ENCODE data around the gene RABGAP1. TPM values are rescaled to one million over a fixed set of nuclear protein-coding genes. Genes with fewer than 3 reads are reported as not detected.

RABGAP1 gene
- total RNA-seq, 2 experiments from 2014 or later = 16.8 to 46.6 TPM

DNA sequence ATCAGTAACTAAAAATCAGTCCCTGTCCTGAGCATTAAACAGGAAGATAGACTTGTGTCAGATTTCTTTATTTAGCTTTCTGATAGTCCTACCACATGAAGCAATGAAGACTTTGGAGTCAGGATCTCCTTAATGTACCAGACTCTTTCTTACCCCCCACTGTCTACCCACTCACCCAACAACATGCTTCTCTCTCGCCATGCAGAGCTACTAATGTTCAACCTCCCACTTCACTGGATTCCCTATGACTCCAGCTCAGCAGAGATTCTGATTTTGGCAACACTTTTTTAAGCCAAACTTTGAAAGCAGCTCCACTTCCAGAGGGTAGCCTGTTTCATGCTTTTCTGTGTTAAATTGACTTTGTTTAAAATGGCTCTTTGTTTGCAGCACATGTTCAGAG lies 143.4 kb downstream of the RABGAP1 start:
- ChIA-PET CTCF (ENCODE audit: unreplicated experiment) (interaction anchor here (0.8 to 2.0 kb wide), 2 partner anchors 185 to 266 kb away, joined by 3 to 5 read pairs; no protein-coding TSS in a partner anchor), POLR2A (interaction anchor here (0.8 to 1.7 kb wide), 3 partner anchors 8 to 17 kb away, joined by 3 to 5 read pairs (median 4); no protein-coding TSS in a partner anchor)
- TF ChIP-seq, protein P1, sequence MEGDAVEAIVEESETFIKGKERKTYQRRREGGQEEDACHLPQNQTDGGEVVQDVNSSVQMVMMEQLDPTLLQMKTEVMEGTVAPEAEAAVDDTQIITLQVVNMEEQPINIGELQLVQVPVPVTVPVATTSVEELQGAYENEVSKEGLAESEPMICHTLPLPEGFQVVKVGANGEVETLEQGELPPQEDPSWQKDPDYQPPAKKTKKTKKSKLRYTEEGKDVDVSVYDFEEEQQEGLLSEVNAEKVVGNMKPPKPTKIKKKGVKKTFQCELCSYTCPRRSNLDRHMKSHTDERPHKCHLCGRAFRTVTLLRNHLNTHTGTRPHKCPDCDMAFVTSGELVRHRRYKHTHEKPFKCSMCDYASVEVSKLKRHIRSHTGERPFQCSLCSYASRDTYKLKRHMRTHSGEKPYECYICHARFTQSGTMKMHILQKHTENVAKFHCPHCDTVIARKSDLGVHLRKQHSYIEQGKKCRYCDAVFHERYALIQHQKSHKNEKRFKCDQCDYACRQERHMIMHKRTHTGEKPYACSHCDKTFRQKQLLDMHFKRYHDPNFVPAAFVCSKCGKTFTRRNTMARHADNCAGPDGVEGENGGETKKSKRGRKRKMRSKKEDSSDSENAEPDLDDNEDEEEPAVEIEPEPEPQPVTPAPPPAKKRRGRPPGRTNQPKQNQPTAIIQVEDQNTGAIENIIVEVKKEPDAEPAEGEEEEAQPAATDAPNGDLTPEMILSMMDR (conservative IDR thresholded peaks at IDR 0.05; ENCODE audit: low read length) = no peak
- no peak for TF ChIP-seq EZH2phosphoT487 (IDR thresholded peaks at IDR 0.05; ENCODE audit: borderline replicate concordance, low read depth, low read length)
- H3K4me3 ChIP-seq (ENCODE audit: low read depth, low read length, poor library complexity, severe bottlenecking) = no peak overlapping the region
- H3K9me3 ChIP-seq (ENCODE audit: low read length) = no peaks in the 10 kb centered on the region
- BruUV-seq (replicated peaks) = no TSS peak
- no peak overlapping the region for H3K27ac ChIP-seq (ENCODE audit: low read depth, low read length, poor library complexity, severe bottlenecking)
- intact Hi-C loops (cut with micrococcal nuclease; ENCODE audit: unreplicated experiment) = no loop called here
- peaks cover 46% of the 10 kb centered on the region for H3K36me3 ChIP-seq (ENCODE audit: insufficient read depth, low read length)
- H3K79me2 ChIP-seq (ENCODE audit: insufficient read depth, low read depth, low read length) = no peaks in the 10 kb centered on the region
- no peak overlapping the region for H3K4me2 ChIP-seq (ENCODE audit: low read length)
- DNase-seq (ENCODE audit: low spot score) = no peak
- H3K9me2 ChIP-seq (ENCODE audit: insufficient read depth, low read length) = no peaks in the 10 kb centered on the region
- H3K4me1 ChIP-seq (ENCODE audit: insufficient read depth, low read length, poor library complexity, severe bottlenecking) = peaks cover 39% of the 10 kb centered on the region
- H4K20me1 ChIP-seq (ENCODE audit: insufficient read depth, low read length) = no peaks in the 10 kb centered on the region
- H2AFZ ChIP-seq (ENCODE audit: low read length) = no peak overlapping the region

DNA sequence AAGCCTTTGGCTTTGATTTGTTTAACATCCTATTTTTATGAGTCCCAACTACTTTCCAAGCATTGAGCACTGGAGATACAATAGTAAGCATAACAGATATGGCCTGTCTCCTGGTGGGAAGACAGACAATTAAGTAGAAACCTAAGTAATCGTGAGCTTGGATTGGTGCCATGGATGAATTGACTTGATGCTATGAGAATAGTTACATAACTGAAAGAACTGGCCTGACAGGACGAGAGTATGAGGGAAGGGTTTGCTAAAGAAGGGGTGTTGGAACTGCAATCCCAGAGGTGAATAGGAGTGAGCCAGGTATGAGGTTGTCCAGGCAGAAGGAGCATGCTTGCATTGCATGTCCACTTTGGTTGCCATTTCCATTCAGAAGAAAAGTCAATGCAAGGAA lies 145.1 kb downstream of the RABGAP1 start:
- Histone ChIP-seq H3K4me3 (ENCODE audit: low read depth, low read length, poor library complexity, severe bottlenecking) (no peak overlapping the region), H3K9me3 (ENCODE audit: low read length) (no peaks in the 10 kb centered on the region), H3K36me3 (ENCODE audit: insufficient read depth, low read length) (peaks cover 46% of the 10 kb centered on the region), H4K20me1 (ENCODE audit: insufficient read depth, low read length) (no peaks in the 10 kb centered on the region), H3K4me1 (ENCODE audit: insufficient read depth, low read length, poor library complexity, severe bottlenecking) (peaks cover 56% of the 10 kb centered on the region), H3K4me2 (ENCODE audit: low read length) (no peak overlapping the region), H3K27ac (ENCODE audit: low read depth, low read length, poor library complexity, severe bottlenecking) (no peak overlapping the region), H3K79me2 (ENCODE audit: insufficient read depth, low read depth, low read length) (no peaks in the 10 kb centered on the region), H3K9me2 (ENCODE audit: insufficient read depth, low read length) (no peaks in the 10 kb centered on the region), H2AFZ (ENCODE audit: low read length) (no peak overlapping the region)
- no TSS peak for BruUV-seq (replicated peaks)
- CTCF ChIA-PET (ENCODE audit: unreplicated experiment) = no interaction called here
- TF ChIP-seq EZH2phosphoT487 (IDR thresholded peaks at IDR 0.05; ENCODE audit: borderline replicate concordance, low read depth, low read length) = no peak
- TF ChIP-seq, protein P1 (conservative IDR thresholded peaks at IDR 0.05; ENCODE audit: low read length) = no peak
- intact Hi-C loops (cut with micrococcal nuclease; ENCODE audit: unreplicated experiment) = no loop called here
- no peak for DNase-seq (ENCODE audit: low spot score)
- POLR2A ChIA-PET = interaction anchor here (0.5 to 1.7 kb wide), 5 partner anchors 8 to 189 kb away, joined by 3 to 5 read pairs (median 4); no protein-coding TSS in a partner anchor

DNA sequence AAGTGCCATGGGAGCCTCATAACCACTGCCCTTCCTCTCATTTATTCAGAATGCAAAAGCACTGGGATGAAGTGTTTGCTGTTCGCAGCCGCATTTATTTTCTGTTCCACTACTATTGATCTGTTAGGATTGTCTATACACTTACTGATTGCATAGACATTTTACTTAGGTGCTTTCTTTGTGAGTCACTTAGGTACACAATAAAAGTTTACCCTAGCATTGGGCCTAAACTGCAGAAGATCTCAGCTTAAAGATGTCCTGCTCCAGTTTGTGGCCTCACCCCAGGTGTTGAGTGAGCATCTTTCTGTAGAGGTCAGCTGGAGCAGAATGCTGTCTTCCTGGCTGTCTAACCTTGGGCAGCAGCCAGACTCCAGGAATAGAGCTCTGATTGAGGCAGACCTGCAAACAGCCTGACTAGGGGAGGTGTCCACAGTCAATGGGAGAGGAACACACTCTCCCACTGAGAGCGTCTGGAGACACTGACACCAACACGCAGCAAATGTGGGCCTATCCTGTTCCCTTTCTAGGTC lies 146.6 kb downstream of the RABGAP1 start:
- ChIA-PET POLR2A (no interaction called here), CTCF (ENCODE audit: unreplicated experiment) (no interaction called here)
- no TSS peak for BruUV-seq (replicated peaks)
- H3K36me3 ChIP-seq (ENCODE audit: insufficient read depth, low read length) = peaks cover 50% of the 10 kb centered on the region; the same call in 1 of the 2 replicates
- H3K4me2 ChIP-seq (ENCODE audit: low read length) = no peak overlapping the region
- no peak overlapping the region for H3K4me3 ChIP-seq (ENCODE audit: low read depth, low read length, poor library complexity, severe bottlenecking)
- no peaks in the 10 kb centered on the region for H3K9me2 ChIP-seq (ENCODE audit: insufficient read depth, low read length)
- H3K4me1 ChIP-seq (ENCODE audit: insufficient read depth, low read length, poor library complexity, severe bottlenecking) = peaks cover 65% of the 10 kb centered on the region
- no peaks in the 10 kb centered on the region for H3K9me3 ChIP-seq (ENCODE audit: low read length)
- no peaks in the 10 kb centered on the region for H3K79me2 ChIP-seq (ENCODE audit: insufficient read depth, low read depth, low read length)
- H2AFZ ChIP-seq (ENCODE audit: low read length) = no peak overlapping the region
- H3K27ac ChIP-seq (ENCODE audit: low read depth, low read length, poor library complexity, severe bottlenecking) = no peak overlapping the region
- intact Hi-C loops (cut with micrococcal nuclease; ENCODE audit: unreplicated experiment) = no loop called here
- H4K20me1 ChIP-seq (ENCODE audit: insufficient read depth, low read length) = no peaks in the 10 kb centered on the region
- no peak for DNase-seq (ENCODE audit: low spot score)
- TF ChIP-seq, protein P1 (conservative IDR thresholded peaks at IDR 0.05; ENCODE audit: low read length) = no peak
- TF ChIP-seq EZH2phosphoT487 (IDR thresholded peaks at IDR 0.05; ENCODE audit: borderline replicate concordance, low read depth, low read length) = no peak
